ENCODE results near the gene TTL. TPM values are rescaled to one million over a fixed set of nuclear protein-coding genes. Genes with fewer than 3 reads are reported as not detected.

The TTL gene
- polyA plus RNA-seq, 1 donor from 2014 or later = 53.8 TPM

- Histone ChIP-seq H3K9me2 (ENCODE audit: insufficient read depth, low read length) (no peaks in the 10 kb centered on the region), H3F3A (ENCODE audit: insufficient read depth, low read length, poor library complexity, severe bottlenecking) (no peaks in the 10 kb centered on the region), H3K4me2 (ENCODE audit: low read length) (no peak overlapping the region), H3K27me3 (ENCODE audit: insufficient read depth, low read depth, low read length) (no peaks in the 10 kb centered on the region), H3K27ac (ENCODE audit: low read length) (no peak overlapping the region), H3K79me2 (replicated peaks; ENCODE audit: insufficient read depth, low read length) (peaks cover 3% of the 10 kb centered on the region), H3K9ac (ENCODE audit: low read length) (no peak overlapping the region), H3K4me3 (ENCODE audit: low read length) (no peak overlapping the region), H3K9me3 (ENCODE audit: low read length) (no peaks in the 10 kb centered on the region), H4K20me1 (ENCODE audit: insufficient read depth) (no peaks in the 10 kb centered on the region), H3K36me3 (ENCODE audit: insufficient read depth, low read length) (no peaks in the 10 kb centered on the region), H2AFZ (ENCODE audit: low read depth, low read length) (no peak overlapping the region)
- no peak for TF ChIP-seq EP300 (conservative IDR thresholded peaks at IDR 0.05; ENCODE audit: poor library complexity, severe bottlenecking)
These were observed 106.7 kb downstream of the TTL start for GRCh38 chr2:112588611-112589045.

Small RNAs within 50 kb of the gene (small RNA-seq; reads per million reads assigned to genes)
- 0 to 1.2 (median 0) reads per million in 3 experiments for gene RF00019

Other genes with a start within 250 kb of the TTL start
- gene ZC3H8, start 227.1 kb upstream of the TTL start, polyA plus RNA-seq = 22.6 and 26.5 TPM in 2 replicates
- 6.1 and 6.8 TPM in 2 replicates for gene ZC3H6, start 206.6 kb upstream of the TTL start, polyA plus RNA-seq
- gene RGPD8, start 48.5 kb upstream of the TTL start, polyA plus RNA-seq = 6.8 and 12.0 TPM in 2 replicates
- 7.1 and 9.8 TPM in 2 replicates for gene POLR1B, start 60.3 kb downstream of the TTL start, polyA plus RNA-seq
- 34.9 and 41.1 TPM in 2 replicates for gene CHCHD5, start 102.5 kb downstream of the TTL start, polyA plus RNA-seq
- gene SLC20A1, start 163.8 kb downstream of the TTL start, polyA plus RNA-seq = 61.4 and 66.3 TPM in 2 replicates
- not detected in 2 replicates for gene NT5DC4, start 238.9 kb downstream of the TTL start, polyA plus RNA-seq

Measured in neural cell (in vitro differentiated cells).